Vagina (tissue), 2 donors: ENCODE measurements around the gene PCSK5. TPM values are rescaled to one million over a fixed set of nuclear protein-coding genes. Genes with fewer than 3 reads are reported as not detected.

Experiments
- DNase-seq, 2 donors: peaks; one replicate each; pipeline ENCODE4 v3.0.0-alpha.2; 2017; ENCODE audit errors: extremely low spot score in 2 of 2
- H3K27ac ChIP-seq: fragments of 200-600 bp; sonication (generic); one replicate; pipeline ENCODE4 v1.5.1; 2019
- H3K27me3 ChIP-seq: fragments of 200-600 bp; sonication (generic); one replicate; pipeline ENCODE4 v1.5.1; 2019
- H3K36me3 ChIP-seq, 2 donors: fragments of 200-600 bp; sonication (generic); one replicate each; pipeline ENCODE4 v1.5.1; 2017 to 2019
- H3K4me1 ChIP-seq: fragments of 200-600 bp; sonication (generic); one replicate; pipeline ENCODE4 v1.5.1; 2019
- H3K4me3 ChIP-seq, 2 donors: fragments of 200-600 bp; sonication (generic); 1 replicate in 1 of 2; 2 replicates in 1 of 2; pipeline ENCODE4 v1.5.1; 2016 to 2019
- H3K9me3 ChIP-seq: fragments of 200-600 bp; sonication (generic); one replicate; pipeline ENCODE4 v1.5.1; 2019
- POLR2A ChIP-seq, 2 donors: fragments of 450-650 bp; IDR thresholded peaks; one replicate each; pipeline ENCODE4 v1.6.1; 2017; ENCODE audit warnings: antibody characterized with exemption in 2 of 2, mild to moderate bottlenecking in 2 of 2, moderate library complexity in 2 of 2
- POLR2AphosphoS5 ChIP-seq, 2 donors: sonication (generic); formaldehyde crosslinking; IDR thresholded peaks; one replicate each; pipeline ENCODE4 v1.9.0; 2017; ENCODE audit warnings: antibody characterized with exemption in 2 of 2, mild to moderate bottlenecking in 2 of 2, low read depth in 1 of 2; ENCODE audit not compliant: insufficient read depth in 1 of 2
- intact Hi-C: fragments of 100-400 bp; cut with DNase I; formaldehyde crosslinking; loops from one replicate; pipeline ENCODE4 v1.15.1; 2023
- total RNA-seq: library from RNA; depleted of rRNA; stranded (reverse); fragments of >200 nt; gene quantifications from one replicate; pipeline ENCODE4 v1.2.3, GENCODE V29; 2016
- TF ChIP-seq, protein P1 (sequence below), 3 experiments: fragments of 450-650 bp in 2 of 3; fragments of 200-600 bp in 1 of 3; sonication (generic) in 1 of 3; IDR thresholded peaks; one replicate each; pipeline ENCODE4 v1.5.1; 2017 to 2019; ENCODE audit warnings: antibody characterized with exemption in 3 of 3, mild to moderate bottlenecking in 2 of 3, moderate library complexity in 2 of 3

The PCSK5 gene
- total RNA-seq, 1 donor from 2014 or later = 22.6 TPM

DNA sequence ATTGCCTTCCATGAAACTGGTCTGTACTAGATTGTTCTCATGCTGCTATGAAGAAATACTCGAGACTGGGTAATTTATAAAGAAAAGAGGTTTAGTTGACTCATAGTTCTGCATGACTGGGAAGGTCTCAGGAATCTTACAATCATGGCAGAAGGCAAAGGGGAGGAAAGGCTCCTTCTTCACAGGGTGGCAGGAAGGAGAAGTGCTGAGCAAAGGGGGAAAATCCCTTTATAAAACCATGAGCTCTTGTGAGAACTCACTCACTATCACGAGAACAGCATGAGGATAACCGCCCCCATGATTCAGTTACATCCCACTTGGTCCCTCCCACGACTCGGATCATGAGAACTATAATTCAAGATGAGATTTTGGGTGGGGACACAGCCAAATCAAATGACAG is 340.5 kb downstream of the PCSK5 start:
- TF ChIP-seq, protein P1, sequence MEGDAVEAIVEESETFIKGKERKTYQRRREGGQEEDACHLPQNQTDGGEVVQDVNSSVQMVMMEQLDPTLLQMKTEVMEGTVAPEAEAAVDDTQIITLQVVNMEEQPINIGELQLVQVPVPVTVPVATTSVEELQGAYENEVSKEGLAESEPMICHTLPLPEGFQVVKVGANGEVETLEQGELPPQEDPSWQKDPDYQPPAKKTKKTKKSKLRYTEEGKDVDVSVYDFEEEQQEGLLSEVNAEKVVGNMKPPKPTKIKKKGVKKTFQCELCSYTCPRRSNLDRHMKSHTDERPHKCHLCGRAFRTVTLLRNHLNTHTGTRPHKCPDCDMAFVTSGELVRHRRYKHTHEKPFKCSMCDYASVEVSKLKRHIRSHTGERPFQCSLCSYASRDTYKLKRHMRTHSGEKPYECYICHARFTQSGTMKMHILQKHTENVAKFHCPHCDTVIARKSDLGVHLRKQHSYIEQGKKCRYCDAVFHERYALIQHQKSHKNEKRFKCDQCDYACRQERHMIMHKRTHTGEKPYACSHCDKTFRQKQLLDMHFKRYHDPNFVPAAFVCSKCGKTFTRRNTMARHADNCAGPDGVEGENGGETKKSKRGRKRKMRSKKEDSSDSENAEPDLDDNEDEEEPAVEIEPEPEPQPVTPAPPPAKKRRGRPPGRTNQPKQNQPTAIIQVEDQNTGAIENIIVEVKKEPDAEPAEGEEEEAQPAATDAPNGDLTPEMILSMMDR (IDR thresholded peaks at IDR 0.05) = no peak
- TF ChIP-seq POLR2A (IDR thresholded peaks at IDR 0.05) (no peak), POLR2AphosphoS5 (IDR thresholded peaks at IDR 0.05; ENCODE audit: insufficient read depth in 1 of 2, low read depth in 1 of 2) (no peak)
- H3K36me3 ChIP-seq = no peaks in the 10 kb centered on the region

DNA sequence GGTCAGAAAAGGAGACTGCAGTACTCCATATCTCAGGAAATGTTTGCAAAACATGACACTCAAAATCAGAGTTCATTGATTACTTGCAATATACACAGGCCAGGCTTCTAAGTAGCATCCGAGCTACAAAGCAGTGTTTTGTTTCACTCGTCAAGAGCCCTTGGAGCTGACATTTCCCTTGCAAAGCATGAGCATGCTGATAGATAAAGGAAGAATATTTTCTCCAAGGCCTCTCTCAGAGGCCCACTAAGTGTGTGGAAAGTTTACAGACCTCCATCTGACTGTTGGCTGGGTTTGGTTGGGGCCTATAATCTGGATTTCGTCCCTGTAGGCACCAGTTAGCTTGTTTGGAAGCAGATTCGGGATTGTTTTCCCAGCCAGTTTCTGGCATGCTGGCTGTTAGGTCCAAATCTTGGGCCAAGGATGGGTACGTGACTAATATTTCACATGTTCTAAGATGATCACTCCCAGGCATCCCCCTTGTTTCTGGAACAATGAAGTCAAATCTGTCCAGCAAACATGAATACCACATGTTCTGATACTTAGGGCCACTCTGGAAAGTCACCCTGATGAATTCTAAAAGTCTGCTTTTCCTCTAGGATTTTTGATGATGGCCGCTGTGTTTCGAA is 342.5 kb downstream of the PCSK5 start:
- H3K27ac ChIP-seq = no peak overlapping the region
- H3K36me3 ChIP-seq = no peaks in the 10 kb centered on the region
- intact Hi-C loops = no loop called here
- H3K4me1 ChIP-seq = no peaks in the 10 kb centered on the region
- no peak for DNase-seq
- TF ChIP-seq POLR2A (IDR thresholded peaks at IDR 0.05) (no peak), POLR2AphosphoS5 (IDR thresholded peaks at IDR 0.05; ENCODE audit: insufficient read depth in 1 of 2, low read depth in 1 of 2) (no peak)
- TF ChIP-seq, protein P1 (IDR thresholded peaks at IDR 0.05) = no peak
- H3K27me3 ChIP-seq = no peaks in the 10 kb centered on the region
- no peaks in the 10 kb centered on the region for H3K9me3 ChIP-seq
- H3K4me3 ChIP-seq = no peak overlapping the region

More for the DNA sequence above, 340.5 kb downstream of the PCSK5 start:
- Histone ChIP-seq H3K27ac (no peak overlapping the region), H3K27me3 (no peaks in the 10 kb centered on the region), H3K4me1 (no peaks in the 10 kb centered on the region), H3K9me3 (no peaks in the 10 kb centered on the region), H3K4me3 (no peak overlapping the region)
- intact Hi-C loops = no loop called here
- no peak for DNase-seq

DNA sequence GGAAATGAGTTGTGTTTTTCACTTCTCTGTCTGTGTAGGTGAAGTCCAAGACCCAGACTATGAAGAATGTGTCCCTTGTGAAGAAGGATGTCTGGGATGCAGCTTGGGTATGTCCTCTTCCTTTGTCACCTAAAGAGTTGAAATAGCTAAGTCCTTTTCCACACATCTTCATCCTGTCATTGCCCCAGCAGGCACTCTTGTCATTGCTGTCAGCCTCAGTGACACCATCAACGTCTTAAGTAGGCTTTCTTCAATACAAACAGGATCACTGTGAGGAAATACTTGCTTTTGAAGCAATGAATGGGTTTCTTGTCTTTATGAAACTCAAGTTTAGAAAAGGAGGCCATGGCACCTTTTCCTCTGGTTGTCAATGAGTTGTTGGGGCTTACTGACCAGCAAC is 350.1 kb downstream of the PCSK5 start:
- H3K27me3 ChIP-seq = no peaks in the 10 kb centered on the region
- TF ChIP-seq POLR2A (IDR thresholded peaks at IDR 0.05) (no peak), POLR2AphosphoS5 (IDR thresholded peaks at IDR 0.05; ENCODE audit: insufficient read depth in 1 of 2, low read depth in 1 of 2) (no peak)
- TF ChIP-seq, protein P1 (IDR thresholded peaks at IDR 0.05) = no peak
- intact Hi-C loops = no loop called here

DNA sequence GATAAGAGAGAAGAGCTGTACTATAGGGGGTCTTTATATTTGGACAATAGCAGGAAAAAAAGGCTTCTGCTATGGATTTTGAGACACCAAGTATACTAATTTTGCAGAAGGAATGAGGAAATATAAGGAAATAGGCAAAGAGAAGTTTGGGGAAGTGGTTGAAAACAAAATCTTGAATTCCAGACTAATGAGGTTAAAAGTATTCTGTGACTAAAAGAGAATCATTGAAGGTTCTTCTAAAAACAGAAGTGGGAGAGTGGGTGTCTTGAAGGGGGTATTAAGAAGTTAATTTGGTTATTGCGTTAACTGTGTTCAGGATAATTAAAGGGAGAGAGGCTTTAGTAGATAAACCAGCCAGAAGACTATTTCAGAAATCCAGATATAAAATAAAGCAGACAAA is 355.0 kb downstream of the PCSK5 start:
- no peak for DNase-seq
- H3K9me3 ChIP-seq = no peaks in the 10 kb centered on the region
- no peaks in the 10 kb centered on the region for H3K27me3 ChIP-seq
- intact Hi-C loops = no loop called here
- no peak overlapping the region for H3K27ac ChIP-seq
- H3K4me1 ChIP-seq = no peaks in the 10 kb centered on the region
- TF ChIP-seq, protein P1 (IDR thresholded peaks at IDR 0.05) = no peak
- TF ChIP-seq POLR2AphosphoS5 (IDR thresholded peaks at IDR 0.05; ENCODE audit: insufficient read depth in 1 of 2, low read depth in 1 of 2) (no peak), POLR2A (IDR thresholded peaks at IDR 0.05) (no peak)
- H3K4me3 ChIP-seq = no peak overlapping the region
- no peaks in the 10 kb centered on the region for H3K36me3 ChIP-seq

More for the DNA sequence above, 350.1 kb downstream of the PCSK5 start:
- Histone ChIP-seq H3K4me1 (no peaks in the 10 kb centered on the region), H3K9me3 (no peaks in the 10 kb centered on the region), H3K36me3 (no peaks in the 10 kb centered on the region), H3K4me3 (no peak overlapping the region), H3K27ac (no peak overlapping the region)
- no peak for DNase-seq

DNA sequence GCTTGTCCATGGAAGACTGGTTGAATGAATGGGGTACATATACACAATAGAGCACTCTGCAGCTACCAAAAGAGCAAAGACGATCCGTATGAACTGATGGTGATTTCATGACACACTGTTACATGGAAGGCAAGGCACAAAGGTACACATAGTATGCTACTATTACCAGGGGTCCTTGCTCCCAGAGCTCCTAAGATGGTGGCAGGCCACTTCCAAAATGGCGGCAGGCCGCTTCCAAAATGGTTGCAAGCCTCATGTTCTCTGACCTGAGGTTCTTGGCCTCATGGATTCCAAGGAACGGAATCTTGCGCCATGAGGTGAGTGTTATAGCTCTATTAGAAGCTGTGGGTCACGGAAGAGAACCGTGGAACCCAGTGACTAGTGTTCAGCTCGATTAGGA is 356.2 kb downstream of the PCSK5 start:
- DNase-seq = no peak
- H3K36me3 ChIP-seq = no peaks in the 10 kb centered on the region
- no peak overlapping the region for H3K27ac ChIP-seq
- H3K4me3 ChIP-seq = no peak overlapping the region
- intact Hi-C loops = no loop called here
- H3K9me3 ChIP-seq = no peaks in the 10 kb centered on the region
- TF ChIP-seq POLR2AphosphoS5 (IDR thresholded peaks at IDR 0.05; ENCODE audit: insufficient read depth in 1 of 2, low read depth in 1 of 2) = no peak
- TF ChIP-seq, protein P1 (IDR thresholded peaks at IDR 0.05) = no peak
- TF ChIP-seq POLR2A (IDR thresholded peaks at IDR 0.05) = no peak
- no peaks in the 10 kb centered on the region for H3K27me3 ChIP-seq
- no peaks in the 10 kb centered on the region for H3K4me1 ChIP-seq
